Prostate gland (tissue), 2 donors: ENCODE results near the gene KIF26B. TPM values are rescaled to one million over a fixed set of nuclear protein-coding genes. Genes with fewer than 3 reads are reported as not detected.

ENCODE experiments used
- DNase-seq: peaks from one replicate; pipeline ENCODE4 v3.0.0-alpha.2; 2019; ENCODE audit warnings: low spot score
- H3K27ac ChIP-seq, 2 donors: fragments of 200-600 bp; sonication (generic); 2 replicates each; pipeline ENCODE4 v1.5.1; 2017 to 2019
- H3K27me3 ChIP-seq: fragments of 200-600 bp; sonication (generic); replicated peaks from 2 replicates; pipeline ENCODE4 v1.5.1; 2019; ENCODE audit not compliant: insufficient read depth
- H3K36me3 ChIP-seq, 2 donors: fragments of 200-600 bp; sonication (generic); 1 replicate in 1 of 2; 2 replicates in 1 of 2; pipeline versions ENCODE4 v1.5.1 to v1.8.1; 2017 to 2019
- H3K4me1 ChIP-seq: fragments of 200-600 bp; sonication (generic); replicated peaks from 2 replicates; pipeline ENCODE4 v1.5.1; 2019
- H3K4me3 ChIP-seq, 2 donors: fragments of 200-600 bp; sonication (generic); 2 replicates each; pipeline ENCODE4 v1.5.1; 2017 to 2019
- H3K9me3 ChIP-seq: fragments of 200-600 bp; sonication (generic); 2 replicates; pipeline ENCODE4 v1.5.1; 2017
- CTCF ChIP-seq, 4 experiments: fragments of 200-600 bp in 2 of 4; fragments of 450-650 bp in 2 of 4; sonication (generic) in 2 of 4; IDR thresholded peaks; 1 replicate in 3 of 4; 2 replicates in 1 of 4; pipeline ENCODE4 v1.5.1; 2016 to 2019; ENCODE audit warnings: antibody characterized with exemption in 4 of 4, mild to moderate bottlenecking in 2 of 4, moderate library complexity in 2 of 4
- POLR2A ChIP-seq: fragments of 450-650 bp; IDR thresholded peaks from one replicate; pipeline ENCODE4 v1.6.1; 2016; ENCODE audit warnings: antibody characterized with exemption, mild to moderate bottlenecking
- POLR2AphosphoS5 ChIP-seq: sonication (generic); formaldehyde crosslinking; IDR thresholded peaks from one replicate; pipeline ENCODE4 v1.6.1; 2017; ENCODE audit warnings: antibody characterized with exemption
- WGBS: methylation state at CpG from one replicate; pipeline ENCODE4 v1.1.5; 2018; 5-methylcytosine and 5-hydroxymethylcytosine counted together
- intact Hi-C: fragments of 100-400 bp; cut with DNase I; formaldehyde crosslinking; loops from one replicate; pipeline ENCODE4 v1.14.2; 2022
- total RNA-seq, 2 donors: library from RNA; depleted of rRNA; stranded (reverse); fragments of >200 nt; gene quantifications; one replicate each; pipeline ENCODE4 v1.1.0, GENCODE V29; 2016

The KIF26B gene
- total RNA-seq, 2 donors from 2014 or later = 3.3 to 3.8 TPM

GRCh38 chr1:245457562-245457961 lies 302.8 kb downstream of the KIF26B start:
- Histone ChIP-seq H3K27ac (no peak overlapping the region), H3K4me3 (no peak overlapping the region), H3K4me1 (no peaks in the 10 kb centered on the region), H3K36me3 (no peaks in the 10 kb centered on the region), H3K9me3 (no peaks in the 10 kb centered on the region), H3K27me3 (no peaks in the 10 kb centered on the region)
- TF ChIP-seq POLR2A = no peak
- TF ChIP-seq CTCF (IDR thresholded peaks at IDR 0.05) = no peak
- TF ChIP-seq POLR2AphosphoS5 = no peak
- no peak for DNase-seq
- WGBS = 94% methylated on average over 1 of the region's 1 CpG
- intact Hi-C loops = no loop called here

GRCh38 chr1:245458234-245458633 lies 303.4 kb downstream of the KIF26B start:
- no peaks in the 10 kb centered on the region for H3K4me1 ChIP-seq
- no peaks in the 10 kb centered on the region for H3K36me3 ChIP-seq
- DNase-seq = no peak
- H3K27ac ChIP-seq = no peak overlapping the region
- intact Hi-C loops = no loop called here
- TF ChIP-seq CTCF (IDR thresholded peaks at IDR 0.05) = no peak
- TF ChIP-seq POLR2AphosphoS5 = no peak
- TF ChIP-seq POLR2A = no peak
- no peak overlapping the region for H3K4me3 ChIP-seq
- H3K9me3 ChIP-seq = no peaks in the 10 kb centered on the region
- no peaks in the 10 kb centered on the region for H3K27me3 ChIP-seq
- 83% methylated on average over 7 of the region's 7 CpGs for WGBS

- Histone ChIP-seq H3K9me3 (no peaks in the 10 kb centered on the region), H3K27me3 (no peaks in the 10 kb centered on the region), H3K27ac (no peak overlapping the region), H3K4me1 (no peaks in the 10 kb centered on the region), H3K36me3 (no peaks in the 10 kb centered on the region), H3K4me3 (no peak overlapping the region)
- TF ChIP-seq CTCF (IDR thresholded peaks at IDR 0.05) (no peak), POLR2AphosphoS5 (no peak), POLR2A (no peak)
- WGBS = 74% methylated on average over 4 of the region's 4 CpGs
- intact Hi-C loops = no loop called here
- DNase-seq = no peak
Measured at GRCh38 chr1:245458761-245459174, 304.0 kb downstream of the KIF26B start.

- Histone ChIP-seq H3K27ac (no peak overlapping the region), H3K9me3 (no peaks in the 10 kb centered on the region), H3K4me1 (no peaks in the 10 kb centered on the region), H3K36me3 (no peaks in the 10 kb centered on the region), H3K4me3 (no peak overlapping the region), H3K27me3 (no peaks in the 10 kb centered on the region)
- WGBS = 96% methylated on average over 3 of the region's 3 CpGs
- no peak for TF ChIP-seq POLR2A
- TF ChIP-seq CTCF (IDR thresholded peaks at IDR 0.05) = no peak
- TF ChIP-seq POLR2AphosphoS5 = no peak
- intact Hi-C loops = no loop called here
- no peak for DNase-seq
Measured at GRCh38 chr1:245459621-245460020, 304.8 kb downstream of the KIF26B start.

- Histone ChIP-seq H3K9me3 (no peaks in the 10 kb centered on the region), H3K4me3 (no peak overlapping the region), H3K36me3 (no peaks in the 10 kb centered on the region), H3K4me1 (no peaks in the 10 kb centered on the region), H3K27ac (no peak overlapping the region), H3K27me3 (no peaks in the 10 kb centered on the region)
- WGBS = 90% methylated on average over 5 of the region's 5 CpGs
- no peak for DNase-seq
- TF ChIP-seq POLR2A (no peak), CTCF (IDR thresholded peaks at IDR 0.05) (no peak), POLR2AphosphoS5 (no peak)
- intact Hi-C loops = no loop called here
Measured at GRCh38 chr1:245461681-245462080, 306.9 kb downstream of the KIF26B start.
